HPDE6-E6E7 (cell line): ENCODE results near the gene SSUH2.
"Not testable (repeated sequence)": the region's sequence is repeated elsewhere in the genome, so short reads cannot be mapped to it uniquely, and the experiment has no call there.

ENCODE experiments used
- DNase-seq: peaks from one replicate; pipeline ENCODE4 v3.0.0; 2011; ENCODE audit warnings: missing footprints; ENCODE audit errors: extremely low spot score

The SSUH2 gene

DNA sequence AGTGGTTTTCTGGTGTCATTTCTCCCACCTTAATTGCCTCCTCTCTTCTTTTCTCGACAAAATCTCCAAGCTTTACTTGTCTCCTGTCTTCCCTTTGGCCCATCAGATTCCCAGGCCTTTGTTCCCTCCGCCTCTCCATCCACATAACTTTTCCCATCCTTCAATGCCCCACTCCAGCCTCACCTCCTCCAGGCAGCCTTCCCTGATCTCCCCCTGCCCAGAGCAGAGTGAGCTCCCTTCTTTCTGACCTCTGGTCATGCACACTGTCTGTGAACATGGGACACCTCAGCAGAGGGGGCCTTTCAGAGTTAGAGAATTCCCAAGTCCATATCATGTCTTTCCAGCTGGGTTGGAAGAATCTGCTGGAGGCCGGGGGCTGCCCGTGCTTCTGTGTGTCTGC, 14.6 kb upstream of the SSUH2 start:
- DNase-seq: no peak

DNA sequence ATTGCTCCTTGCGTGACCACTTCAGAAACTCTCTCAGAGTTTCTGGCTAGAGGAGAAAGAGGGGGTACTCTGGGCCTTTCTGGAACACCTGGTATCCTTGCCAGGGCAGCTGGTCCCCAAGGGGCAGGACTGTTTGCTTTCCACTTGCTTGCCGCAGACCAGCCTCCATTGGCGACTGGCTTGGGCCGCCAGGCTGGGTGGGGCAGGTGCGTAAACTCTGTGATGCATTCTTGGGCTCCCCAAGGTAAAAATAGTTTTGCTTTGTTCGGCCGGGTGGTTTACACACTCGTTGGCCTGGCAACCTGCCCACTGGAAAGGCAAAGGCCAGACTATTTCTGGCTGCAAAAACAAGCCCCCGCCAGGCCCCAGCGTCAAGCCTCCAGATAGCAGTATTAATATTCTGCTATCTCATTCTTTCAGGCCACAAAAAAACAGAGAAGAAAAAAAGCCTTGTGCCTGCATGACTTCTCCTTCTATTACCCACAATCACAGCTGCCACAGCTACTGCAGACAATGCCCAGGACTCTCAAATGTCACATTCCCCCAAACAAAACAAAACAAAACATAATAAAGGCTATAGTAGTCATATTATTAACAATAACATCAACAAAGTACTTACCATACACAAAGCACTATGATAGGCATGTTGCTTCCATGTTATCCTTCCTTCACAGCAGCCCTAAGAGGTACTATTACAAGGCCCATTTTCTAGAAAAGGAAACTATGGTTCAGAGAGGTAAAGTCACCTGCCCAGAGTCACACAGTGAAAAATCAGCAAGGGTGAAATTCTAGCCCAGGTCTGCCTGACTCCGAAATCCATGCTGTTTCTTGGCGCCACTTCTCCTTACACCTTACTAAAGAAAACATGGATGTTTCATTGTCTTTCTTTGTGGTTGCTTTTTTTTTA, 14.0 kb upstream of the SSUH2 start:
- DNase-seq: peak; percentile 32

GRCh38 chr3:8657804-8658305, 13.3 kb upstream of the SSUH2 start:
- no peak for DNase-seq

- no peak for DNase-seq
These were observed 11.6 kb upstream of the SSUH2 start for GRCh38 chr3:8656240-8656639.

GRCh38 chr3:8655387-8655835, 10.8 kb upstream of the SSUH2 start:
- DNase-seq: no peak

GRCh38 chr3:8654572-8655329, 10.2 kb upstream of the SSUH2 start:
- not testable (repeated sequence) for DNase-seq

- DNase-seq: no peak
These were observed 9.3 kb upstream of the SSUH2 start for GRCh38 chr3:8653800-8654408.

DNA sequence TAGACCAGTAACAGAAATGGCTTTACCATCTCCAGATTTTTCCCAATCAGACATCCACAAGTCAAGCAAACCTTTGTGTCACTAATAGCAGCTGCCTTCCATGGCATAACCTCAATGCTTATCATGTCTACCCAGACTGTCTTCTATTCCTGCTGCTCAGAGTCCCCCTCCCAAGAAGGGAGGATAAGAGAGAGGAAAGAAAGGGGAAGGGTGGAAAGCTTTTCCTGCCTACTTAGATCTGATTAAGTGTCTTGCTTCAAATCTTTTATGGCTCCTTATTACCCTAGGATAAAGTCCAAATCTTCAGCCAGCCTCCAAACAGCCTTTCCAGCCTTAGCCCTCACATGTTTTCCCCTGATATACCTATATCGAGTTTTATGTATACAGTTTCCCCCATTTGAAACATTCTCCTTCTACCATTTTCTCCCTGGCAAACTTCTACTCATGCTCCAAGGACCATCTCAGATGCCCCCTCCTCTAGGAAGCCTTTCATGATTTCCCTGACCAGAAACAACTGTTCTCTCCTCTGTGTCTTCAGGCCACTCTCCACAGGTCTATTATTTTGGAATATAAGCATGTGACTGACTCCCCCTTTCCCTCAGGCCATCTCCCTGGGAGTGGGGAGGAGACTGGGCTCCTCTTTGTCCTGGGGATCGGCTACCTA, 7.9 kb upstream of the SSUH2 start:
- no peak for DNase-seq

GRCh38 chr3:8651418-8652323, 7.1 kb upstream of the SSUH2 start:
- no peak for DNase-seq

DNA sequence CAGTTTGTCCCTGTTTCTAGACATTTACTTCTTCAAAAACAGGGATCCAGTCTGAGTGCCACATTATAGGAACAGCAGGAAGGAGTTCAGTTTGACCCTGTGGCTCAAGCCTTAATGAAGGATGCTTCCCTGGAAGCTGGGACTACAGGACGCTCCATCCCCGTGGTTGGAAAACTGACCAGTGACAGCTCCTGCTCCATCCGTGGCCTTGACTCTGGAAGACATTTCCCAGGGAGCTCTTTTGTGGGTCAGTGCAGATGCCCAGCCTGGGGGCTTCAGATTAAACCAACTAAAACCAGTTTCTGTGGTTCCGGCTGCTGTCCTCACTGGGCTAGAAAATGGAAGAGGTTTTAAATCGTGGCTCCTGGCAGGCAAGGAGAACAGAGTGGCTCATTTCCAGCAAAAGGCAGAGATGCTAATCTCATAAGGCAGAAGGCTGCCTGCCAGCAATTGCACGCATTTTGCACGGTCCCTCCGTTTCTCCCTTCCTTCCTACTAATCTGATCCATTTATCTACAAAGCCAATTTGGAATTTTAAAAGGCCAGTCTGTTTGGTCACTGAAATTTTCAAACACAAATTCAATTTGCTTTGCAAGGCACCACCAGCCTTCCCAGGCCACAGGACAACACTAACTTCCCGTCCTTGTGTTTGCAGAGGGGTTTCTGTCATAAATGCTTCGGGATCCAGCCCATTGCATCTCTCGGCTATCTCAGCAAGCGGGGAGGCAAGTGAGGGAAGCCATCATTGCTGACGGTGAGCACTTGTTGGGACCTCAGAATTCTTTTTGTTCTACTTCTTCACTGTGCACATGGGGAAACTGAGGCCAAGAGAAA, 6.2 kb upstream of the SSUH2 start:
- DNase-seq: no peak

DNA sequence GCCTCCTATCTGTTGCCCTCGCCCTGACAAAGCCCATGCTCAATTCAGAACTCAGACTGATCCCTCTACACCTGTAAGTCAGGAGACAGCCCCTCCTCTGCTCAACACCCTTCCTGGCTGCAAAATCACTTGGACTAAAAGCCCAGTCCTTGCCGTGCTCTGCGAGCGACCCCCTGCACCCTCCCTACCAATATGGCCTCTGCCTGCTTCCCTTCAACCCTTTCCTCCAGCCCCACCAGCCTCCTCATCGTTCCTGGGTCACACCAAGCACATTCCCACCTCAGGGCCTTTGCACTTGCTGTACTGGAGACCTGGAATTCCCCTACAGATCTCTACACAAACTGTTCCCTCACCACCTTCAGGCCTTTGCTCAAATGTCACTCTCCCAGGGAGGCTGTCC, 5.2 kb upstream of the SSUH2 start:
- no peak for DNase-seq

GRCh38 chr3:8648909-8649741, 4.5 kb upstream of the SSUH2 start:
- DNase-seq: no peak

DNA sequence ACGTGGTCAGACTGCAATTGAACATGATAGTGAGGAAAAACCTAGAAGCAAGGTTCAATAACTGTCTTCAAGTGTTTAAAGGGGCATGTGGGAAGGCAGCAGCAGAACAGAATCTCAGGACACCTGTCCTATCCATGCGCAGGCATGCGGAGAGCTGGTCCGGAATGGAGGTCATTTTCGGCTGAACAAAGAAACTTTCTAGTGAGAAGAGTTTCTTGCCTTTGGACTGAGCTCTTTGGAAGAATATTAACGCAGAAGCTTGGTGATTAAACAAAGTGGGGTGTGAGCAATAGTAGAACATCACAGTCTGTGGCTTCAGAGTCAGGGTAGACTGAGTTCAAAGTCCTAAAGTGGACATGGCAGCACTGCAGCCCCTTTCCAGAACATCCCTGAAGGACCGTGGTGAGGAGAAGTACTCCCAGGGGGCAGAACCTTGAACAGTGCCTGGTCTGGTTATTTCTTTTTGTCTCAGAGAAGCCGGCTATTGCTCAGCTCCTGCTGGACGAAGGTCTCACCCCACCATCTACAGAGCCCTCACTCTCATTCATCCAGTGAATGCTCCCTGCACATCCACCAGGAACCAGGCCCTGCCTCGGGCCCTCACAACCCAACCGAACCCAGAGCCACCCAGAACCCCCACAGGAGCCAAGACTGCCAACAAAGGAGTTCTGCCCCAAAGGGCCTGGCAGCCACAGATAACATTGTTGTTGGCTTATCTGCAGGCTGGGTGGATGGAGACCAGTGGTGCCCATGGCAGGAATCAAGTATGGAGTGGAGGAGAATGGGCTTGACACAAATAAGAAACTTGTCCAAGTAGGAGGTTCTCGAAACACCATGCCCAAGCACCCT, 2.8 kb upstream of the SSUH2 start:
- no peak for DNase-seq

DNA sequence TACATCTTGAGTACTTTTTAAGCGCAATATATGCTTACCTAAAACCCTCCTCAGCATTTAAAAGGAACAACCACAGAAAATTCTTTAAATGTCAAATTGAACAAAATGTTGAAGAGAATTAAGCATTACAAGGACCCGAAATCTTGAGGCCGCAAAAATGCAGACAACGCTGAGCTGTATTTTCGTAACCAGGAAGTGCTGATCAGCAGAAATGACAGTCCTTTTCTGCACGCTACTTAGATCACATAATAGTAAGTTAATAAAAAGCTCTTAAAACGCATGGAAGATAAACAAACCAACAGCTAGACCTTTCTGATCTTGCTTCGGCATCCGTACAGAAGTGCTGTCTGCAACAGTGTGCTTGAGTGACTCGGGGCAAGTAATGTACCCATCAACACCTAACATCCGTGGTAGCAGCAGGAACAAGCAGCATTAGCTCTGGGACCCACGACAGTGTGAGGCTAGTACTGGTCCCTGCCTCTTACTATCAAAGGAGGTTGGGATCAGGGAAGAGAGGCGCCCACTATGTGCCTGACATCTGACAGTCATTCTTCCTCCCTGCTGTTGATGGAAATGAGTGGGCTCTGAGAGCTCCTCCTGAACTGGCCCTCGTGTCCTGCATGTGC, 1.8 kb upstream of the SSUH2 start:
- no peak for DNase-seq

GRCh38 chr3:8645712-8646111, 1.1 kb upstream of the SSUH2 start:
- no peak for DNase-seq

- DNase-seq: no peak
These were observed 769 bp downstream of the SSUH2 start for GRCh38 chr3:8643693-8644365.

DNA sequence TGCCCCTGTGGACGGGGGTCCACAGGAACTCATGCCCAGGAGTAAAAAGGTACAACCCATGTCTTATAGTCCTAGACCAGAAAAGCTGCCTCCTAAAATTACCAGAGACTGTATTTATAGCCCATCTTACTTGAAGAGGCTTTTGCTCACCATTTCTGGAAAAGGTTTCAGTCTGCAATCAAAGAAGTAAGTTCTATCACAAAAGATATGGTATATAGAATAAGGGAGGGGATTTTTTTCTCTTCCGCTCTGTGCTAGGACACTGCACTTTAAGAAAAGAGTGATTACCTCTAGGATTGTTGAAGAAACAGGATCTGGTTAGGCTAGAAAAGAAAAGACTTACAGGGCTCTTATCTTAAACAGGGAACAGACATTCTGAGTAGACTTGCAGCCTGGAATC, 2.6 kb downstream of the SSUH2 start:
- no peak for DNase-seq
